Measurements from ENCODE around the gene CDC42SE2. TPM values are rescaled to one million over a fixed set of nuclear protein-coding genes. Genes with fewer than 3 reads are reported as not detected.
"Not testable (repeated sequence)": the region's sequence is repeated elsewhere in the genome, so short reads cannot be mapped to it uniquely, and the experiment has no call there.

CDC42SE2 gene
- total and polyA plus RNA-seq, 12 donors, result 5.1 to 26.7 (median 19.2) TPM

GRCh38 chr5:131330031-131330430 lies 66.2 kb downstream of the CDC42SE2 start:
- no peak for TF ChIP-seq POLR2A (IDR thresholded peaks at IDR 0.05)
- no peak for TF ChIP-seq CTCF (IDR thresholded peaks at IDR 0.05)
- Histone ChIP-seq H3K4me1 (replicated peaks in 1 of 2) (peaks cover 0 to 2% of the 10 kb centered on the region in 2 donors), H3K4me3 (no peak overlapping the region), H3K27me3 (no peaks in the 10 kb centered on the region), H3K36me3 (replicated peaks in 1 of 2) (no peaks in the 10 kb centered on the region), H3K27ac (no peak overlapping the region), H3K9me3 (replicated peaks in 1 of 3) (no peaks in the 10 kb centered on the region)
- DNase-seq, result no peak
- 92 to 98% (median 95%) methylated on average over 5 of the region's 5 CpGs for WGBS, 4 donors
- intact Hi-C loops (cut with DNase I), result no loop called here

DNA sequence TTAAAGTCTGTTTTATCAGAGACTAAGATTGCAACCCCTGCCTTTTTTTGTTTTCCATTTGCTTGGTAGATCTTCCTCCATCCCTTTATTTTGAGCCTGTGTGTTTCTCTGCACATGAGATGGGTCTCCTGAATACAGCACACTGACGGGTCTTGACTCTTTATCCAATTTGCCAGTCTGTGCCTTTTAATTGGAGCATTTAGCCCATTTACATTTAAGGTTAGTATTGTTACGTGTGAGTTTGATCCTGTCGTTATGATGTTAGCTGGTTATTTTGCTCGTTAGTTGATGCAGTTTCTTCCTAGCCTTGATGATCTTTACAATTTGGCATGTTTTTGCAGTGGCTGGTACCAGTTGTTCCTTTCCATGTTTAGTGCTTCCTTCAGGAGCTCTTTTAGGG lies 71.9 kb downstream of the CDC42SE2 start:
- H3K4me1 ChIP-seq (replicated peaks in 1 of 2); H3K36me3 ChIP-seq (replicated peaks in 1 of 2); DNase-seq; intact Hi-C loops (cut with DNase I); H3K27me3 ChIP-seq; H3K9me3 ChIP-seq (replicated peaks in 1 of 3); H3K27ac ChIP-seq; H3K4me3 ChIP-seq: not testable (repeated sequence)
- WGBS, 4 donors, result 96 to 99% (median 97%) methylated on average over 4 of the region's 4 CpGs

- H3K4me3 ChIP-seq; H3K36me3 ChIP-seq (replicated peaks in 1 of 2); H3K9me3 ChIP-seq (replicated peaks in 1 of 3); H3K27ac ChIP-seq; DNase-seq; intact Hi-C loops (cut with DNase I); H3K27me3 ChIP-seq; H3K4me1 ChIP-seq (replicated peaks in 1 of 2): not testable (repeated sequence)
- WGBS, 4 donors, result 91 to 98% (median 95%) methylated on average over 11 to 12 of the region's 12 CpGs
Observed at GRCh38 chr5:131336801-131337200, 72.9 kb downstream of the CDC42SE2 start.

DNA sequence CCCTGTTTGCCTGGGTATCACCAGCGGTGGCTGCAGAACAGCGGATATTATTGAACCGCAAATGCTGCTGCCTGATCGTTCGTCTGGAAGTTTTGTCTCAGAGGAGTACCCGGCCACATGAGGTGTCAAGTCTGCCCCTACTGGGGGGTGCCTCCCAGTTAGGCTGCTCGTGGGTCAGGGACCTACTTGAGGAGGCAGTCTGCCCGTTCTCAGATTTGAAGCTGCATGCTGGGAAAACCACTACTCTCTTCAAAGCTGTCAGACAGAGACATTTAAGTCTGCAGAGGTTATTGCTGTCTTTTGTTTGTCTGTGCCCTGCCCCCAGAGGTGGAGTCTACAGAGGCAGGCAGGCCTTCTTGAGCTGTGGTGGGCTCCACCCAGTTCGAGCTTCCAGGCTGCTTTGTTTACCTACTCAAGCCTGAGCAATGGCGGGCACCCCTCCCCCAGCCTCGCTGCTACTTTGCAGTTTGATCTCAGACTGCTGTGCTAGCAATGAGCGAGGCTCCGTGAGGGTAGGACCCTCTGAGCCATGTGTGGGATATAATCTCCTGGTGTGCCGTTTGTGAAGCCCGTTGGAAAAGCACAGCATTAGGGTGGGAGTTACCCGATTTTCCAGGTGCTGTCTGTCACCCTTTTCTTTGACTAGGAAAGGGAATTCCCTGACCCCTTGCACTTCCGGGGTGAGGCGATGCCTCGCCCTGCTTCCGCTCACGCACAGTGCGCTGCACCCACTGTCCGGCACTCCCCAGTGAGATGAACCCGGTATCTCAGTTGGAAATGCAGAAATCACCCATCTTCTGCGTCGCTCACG lies 73.6 kb downstream of the CDC42SE2 start:
- H3K4me1 ChIP-seq (replicated peaks in 1 of 2); H3K4me3 ChIP-seq; H3K27ac ChIP-seq; intact Hi-C loops (cut with DNase I); DNase-seq; H3K27me3 ChIP-seq; H3K36me3 ChIP-seq (replicated peaks in 1 of 2); H3K9me3 ChIP-seq (replicated peaks in 1 of 3): not testable (repeated sequence)
- 96 to 98% (median 97%) methylated on average over 17 to 27 of the region's 27 CpGs for WGBS, 4 donors

DNA sequence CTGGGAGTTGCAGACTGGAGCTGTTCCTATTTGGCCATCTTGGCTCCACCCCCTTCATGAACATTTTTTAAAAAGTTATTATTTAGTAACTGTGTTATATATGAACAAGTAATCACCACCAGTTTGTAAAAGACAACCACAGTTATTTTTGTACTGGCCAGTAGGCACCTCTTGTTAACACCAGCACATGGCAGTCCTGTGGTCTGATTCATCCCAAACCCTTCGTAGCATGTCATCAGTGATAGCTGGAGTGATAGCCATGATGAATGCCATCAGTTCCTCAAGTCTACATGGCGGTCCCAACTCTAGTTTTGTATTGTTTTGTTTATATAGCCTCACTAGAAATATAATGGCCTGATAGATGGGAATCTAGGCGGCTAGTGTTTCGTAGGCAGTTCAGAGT lies 74.2 kb downstream of the CDC42SE2 start:
- H3K27me3 ChIP-seq, result no peaks in the 10 kb centered on the region
- H3K27ac ChIP-seq, result no peak overlapping the region
- intact Hi-C loops (cut with DNase I), result no loop called here
- H3K4me3 ChIP-seq, result no peak overlapping the region
- H3K36me3 ChIP-seq (replicated peaks in 1 of 2), result no peaks in the 10 kb centered on the region
- WGBS, 4 donors, result 91 to 97% (median 97%) methylated on average over 4 of the region's 4 CpGs
- DNase-seq, result no peak
- H3K9me3 ChIP-seq (replicated peaks in 1 of 3), result no peaks in the 10 kb centered on the region
- TF ChIP-seq CTCF (IDR thresholded peaks at IDR 0.05) (no peak), POLR2A (IDR thresholded peaks at IDR 0.05) (no peak)
- no peaks in the 10 kb centered on the region for H3K4me1 ChIP-seq (replicated peaks in 1 of 2)

DNA sequence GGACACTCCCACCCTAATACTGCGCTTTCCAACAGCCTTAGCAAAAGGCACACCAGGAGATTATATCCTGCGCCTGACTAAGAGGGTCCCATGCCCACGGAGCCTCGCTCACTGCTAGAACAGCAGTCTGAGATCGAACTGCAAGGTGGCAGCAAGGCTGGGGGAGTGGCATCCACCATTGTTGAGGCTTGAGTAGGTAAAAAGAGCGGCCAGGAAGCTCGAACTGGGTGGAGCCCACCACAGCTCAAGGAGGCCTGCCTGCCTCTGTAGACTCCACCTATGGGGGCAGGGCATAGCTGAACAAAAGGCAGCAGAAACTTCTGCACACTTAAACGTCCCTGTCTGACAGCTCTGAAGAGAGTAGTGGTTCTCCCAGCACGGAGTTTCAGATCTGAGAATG lies 80.4 kb downstream of the CDC42SE2 start:
- H3K4me3 ChIP-seq; H3K27me3 ChIP-seq; DNase-seq; H3K36me3 ChIP-seq (replicated peaks in 1 of 2); H3K9me3 ChIP-seq (replicated peaks in 1 of 3); intact Hi-C loops (cut with DNase I); H3K4me1 ChIP-seq (replicated peaks in 1 of 2); H3K27ac ChIP-seq: not testable (repeated sequence)
- 90 to 97% (median 94%) methylated on average over 7 to 9 of the region's 9 CpGs for WGBS, 4 donors

DNA sequence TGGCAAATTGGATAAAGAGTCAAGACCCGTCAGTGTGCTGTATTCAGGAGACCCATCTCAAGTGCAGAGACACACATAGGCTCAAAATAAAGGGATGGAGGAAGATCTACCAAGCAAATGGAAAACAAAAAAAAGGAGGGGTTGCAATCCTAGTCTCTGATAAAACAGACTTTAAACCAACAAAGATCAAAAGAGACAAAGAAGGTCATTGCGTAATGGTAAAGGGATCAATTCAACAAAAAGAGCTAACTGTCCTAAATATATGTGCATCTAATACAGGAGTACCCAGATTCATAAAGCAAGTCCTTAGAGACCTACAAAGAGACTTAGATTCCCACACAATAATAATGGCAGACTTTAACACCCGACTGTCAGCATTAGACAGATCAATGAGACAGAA lies 82.4 kb downstream of the CDC42SE2 start:
- DNase-seq; H3K9me3 ChIP-seq (replicated peaks in 1 of 3); H3K4me3 ChIP-seq; H3K36me3 ChIP-seq (replicated peaks in 1 of 2); intact Hi-C loops (cut with DNase I); H3K4me1 ChIP-seq (replicated peaks in 1 of 2); H3K27me3 ChIP-seq; H3K27ac ChIP-seq: not testable (repeated sequence)
- 94 to 99% (median 97%) methylated on average over 3 of the region's 3 CpGs for WGBS, 4 donors

All from adrenal gland (tissue), 12 donors.